Right atrium auricular region (tissue), 2 donors: ENCODE data around the gene PTGER1. TPM values are rescaled to one million over a fixed set of nuclear protein-coding genes. Genes with fewer than 3 reads are reported as not detected.

Source experiments
- DNase-seq: peaks from one replicate; pipeline ENCODE4 v3.0.0-alpha.2; 2019; ENCODE audit warnings: low spot score
- H3K27ac ChIP-seq, 2 donors: fragments of 200-600 bp; sonication (generic); 1 replicate in 1 of 2; 2 replicates in 1 of 2; pipeline ENCODE4 v1.5.1; 2016 to 2019
- H3K27me3 ChIP-seq, 2 donors: fragments of 200-600 bp; sonication (generic); one replicate each; pipeline versions ENCODE4 v1.5.1 to v1.6.0; 2017 to 2019
- H3K36me3 ChIP-seq: fragments of 200-600 bp; sonication (generic); one replicate; pipeline ENCODE4 v1.5.1; 2016
- H3K4me1 ChIP-seq, 2 donors: fragments of 200-600 bp; sonication (generic); one replicate each; pipeline versions ENCODE4 v1.5.1 to v1.6.0; 2017 to 2019
- H3K4me3 ChIP-seq, 2 donors: fragments of 200-600 bp; sonication (generic); 1 replicate in 1 of 2; 2 replicates in 1 of 2; pipeline ENCODE4 v1.5.1; 2017 to 2019; ENCODE audit warnings: mild to moderate bottlenecking in 1 of 2, moderate library complexity in 1 of 2
- H3K9me3 ChIP-seq, 2 donors: fragments of 200-600 bp; sonication (generic); one replicate each; pipeline ENCODE4 v1.5.1; 2019
- CTCF ChIP-seq, 2 donors: fragments of 200-600 bp; sonication (generic); IDR thresholded peaks; one replicate each; pipeline ENCODE4 v1.5.1; 2019; ENCODE audit warnings: antibody characterized with exemption in 2 of 2
- total RNA-seq, 2 donors: library from RNA; depleted of rRNA; stranded (reverse); fragments of >200 nt; gene quantifications; one replicate each; pipeline ENCODE4 v1.1.0, GENCODE V29; 2016

The PTGER1 gene
- total RNA-seq, 2 donors from 2014 or later, result not detected

DNA sequence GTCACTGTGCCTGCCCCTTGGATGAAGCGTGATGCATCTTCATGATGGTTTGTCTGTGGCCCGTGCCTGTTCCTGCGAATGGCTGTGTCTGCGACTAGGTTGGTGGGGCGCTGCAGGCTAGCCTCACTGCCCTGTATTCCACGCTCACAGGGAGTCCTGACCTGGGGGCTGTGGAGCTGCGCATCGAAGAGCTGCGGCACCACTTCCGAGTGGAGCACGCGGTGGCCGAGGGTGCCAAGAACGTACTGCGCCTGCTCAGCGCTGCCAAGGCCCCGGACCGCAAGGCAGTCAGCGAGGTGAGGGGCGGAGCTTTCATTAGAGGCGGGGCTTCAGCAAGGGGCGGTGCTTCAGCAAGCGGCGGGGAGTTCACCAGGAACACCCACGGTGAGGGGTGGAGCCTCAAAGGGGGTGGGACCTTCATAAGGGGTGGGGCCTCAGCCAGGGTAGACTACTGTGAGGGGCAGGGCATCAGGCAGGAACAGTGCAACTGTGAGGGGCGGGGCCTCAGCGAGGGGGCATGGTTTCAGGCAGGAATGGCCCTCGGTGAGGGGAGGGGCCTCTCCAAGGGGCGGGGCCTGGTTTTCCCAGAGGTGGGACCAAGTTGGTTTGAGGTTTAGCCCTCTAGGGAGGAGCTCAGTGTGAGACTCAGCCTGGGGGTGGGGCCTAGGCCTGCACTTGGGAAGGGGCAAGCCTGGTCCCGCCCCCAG is 24.8 kb downstream of the PTGER1 start:
- no peak for DNase-seq
- Histone ChIP-seq H3K27me3 (no peaks in the 10 kb centered on the region), H3K27ac (no peak overlapping the region), H3K9me3 (no peaks in the 10 kb centered on the region), H3K36me3 (peaks cover 89% of the 10 kb centered on the region), H3K4me1 (no peaks in the 10 kb centered on the region), H3K4me3 (no peak overlapping the region)
- no peak for TF ChIP-seq CTCF (IDR thresholded peaks at IDR 0.05)

- no peak for DNase-seq
- Histone ChIP-seq H3K4me3 (no peak overlapping the region), H3K9me3 (no peaks in the 10 kb centered on the region), H3K4me1 (no peaks in the 10 kb centered on the region), H3K36me3 (peaks cover 93% of the 10 kb centered on the region), H3K27ac (no peak overlapping the region), H3K27me3 (no peaks in the 10 kb centered on the region)
- no peak for TF ChIP-seq CTCF (IDR thresholded peaks at IDR 0.05)
These were observed 25.8 kb downstream of the PTGER1 start for GRCh38 chr19:14449321-14449720.

DNA sequence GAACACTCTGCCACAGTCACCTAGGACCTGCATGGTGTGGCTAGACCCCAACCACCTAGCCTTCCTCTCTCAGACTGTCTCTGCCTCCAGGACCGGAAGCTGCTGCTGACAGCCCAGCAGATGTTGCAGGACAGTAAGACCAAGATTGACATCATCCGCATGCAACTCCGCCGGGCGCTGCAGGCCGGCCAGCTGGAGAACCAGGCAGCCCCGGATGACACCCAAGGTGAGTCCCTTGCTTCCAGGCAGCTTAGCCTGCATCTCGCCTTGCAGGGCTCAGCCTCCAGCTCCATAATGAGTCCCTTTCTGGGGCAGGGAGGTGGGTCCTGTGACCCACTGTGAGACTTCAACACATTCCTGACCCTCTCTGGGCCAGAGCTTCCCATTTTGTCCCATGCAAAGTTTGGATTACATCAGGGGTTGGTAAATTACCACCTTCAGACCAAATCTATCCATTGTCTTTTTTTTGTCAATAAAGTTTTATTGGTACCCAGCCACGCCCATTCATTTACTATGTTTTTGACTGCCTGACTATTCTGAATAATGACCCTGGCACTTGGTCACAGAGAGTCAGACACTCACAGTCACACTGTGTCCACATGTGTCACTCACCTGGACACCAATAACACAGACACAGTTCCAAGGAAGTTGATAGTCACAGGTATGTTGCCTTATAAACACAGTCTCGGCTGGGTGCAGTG is 28.7 kb downstream of the PTGER1 start:
- no peaks in the 10 kb centered on the region for H3K27me3 ChIP-seq
- no peak for TF ChIP-seq CTCF (IDR thresholded peaks at IDR 0.05)
- no peak overlapping the region for H3K4me3 ChIP-seq
- no peak overlapping the region for H3K27ac ChIP-seq
- H3K9me3 ChIP-seq, result no peaks in the 10 kb centered on the region
- DNase-seq, result no peak
- H3K4me1 ChIP-seq, result peaks cover 0 to under 1% of the 10 kb centered on the region in 2 donors
- peaks cover 99% of the 10 kb centered on the region for H3K36me3 ChIP-seq

DNA sequence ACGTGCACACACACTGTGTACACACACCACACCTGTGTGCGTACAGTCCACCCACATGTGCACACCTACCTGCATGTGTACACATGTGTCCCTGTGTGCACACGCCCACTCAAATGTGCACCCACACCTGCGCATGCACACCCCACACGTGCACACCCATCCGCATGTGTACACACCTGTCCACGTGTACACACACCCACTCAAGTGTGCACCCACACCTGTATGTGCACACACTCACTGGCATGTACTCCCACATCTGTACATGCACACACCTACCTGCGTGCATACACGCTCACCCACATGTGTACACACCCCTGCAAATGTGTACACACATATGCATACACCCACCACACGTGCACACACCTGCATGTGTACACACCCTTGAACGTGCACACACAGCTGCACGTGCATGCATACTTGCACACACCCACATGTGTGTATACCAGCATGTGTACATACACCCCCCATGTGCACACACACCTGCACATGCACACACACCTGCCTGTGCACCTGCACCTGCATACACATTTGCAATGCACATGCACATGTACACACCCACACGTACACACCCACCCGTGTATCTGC is 31.4 kb downstream of the PTGER1 start:
- Histone ChIP-seq H3K36me3 (peaks cover 77% of the 10 kb centered on the region), H3K27me3 (no peaks in the 10 kb centered on the region), H3K27ac (no peak overlapping the region), H3K4me3 (no peak overlapping the region), H3K9me3 (no peaks in the 10 kb centered on the region), H3K4me1 (peaks cover 0 to 28% of the 10 kb centered on the region in 2 donors)
- no peak for TF ChIP-seq CTCF (IDR thresholded peaks at IDR 0.05)
- DNase-seq, result no peak

DNA sequence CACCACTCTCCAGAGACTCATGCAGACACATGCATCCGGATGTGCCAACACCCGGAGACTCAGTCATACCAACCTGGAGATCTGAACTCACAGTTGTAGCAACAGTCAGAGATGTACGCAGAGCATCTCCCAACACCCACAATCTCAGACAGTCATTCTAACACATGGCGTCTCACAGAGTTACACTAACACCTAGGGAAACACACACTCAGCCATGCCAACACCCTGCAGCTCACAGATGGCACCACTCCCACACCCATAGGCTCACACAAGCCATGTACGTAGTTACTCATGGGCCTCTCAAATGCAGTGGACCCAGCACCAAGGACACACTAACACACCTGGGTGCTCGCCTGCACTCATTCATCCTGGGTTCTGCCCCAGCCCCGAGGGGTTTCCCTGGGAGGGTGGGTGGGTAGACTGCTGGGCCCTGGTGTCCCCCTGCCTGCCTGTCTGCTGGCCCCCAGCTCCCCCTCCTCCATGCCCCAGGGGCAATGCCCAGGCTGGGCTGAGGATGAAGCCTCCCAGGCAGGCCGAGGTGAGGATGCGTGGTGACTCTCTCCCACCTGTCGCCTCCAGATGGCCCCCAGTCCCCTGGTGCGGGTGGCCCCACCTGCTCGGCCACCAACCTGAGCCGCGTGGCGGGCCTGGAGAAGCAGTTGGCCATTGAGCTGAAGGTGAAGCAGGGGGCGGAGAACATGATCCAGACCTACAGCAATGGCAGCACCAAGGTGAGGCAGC is 32.1 kb downstream of the PTGER1 start:
- Histone ChIP-seq H3K27ac (no peak overlapping the region), H3K36me3 (peaks cover 70% of the 10 kb centered on the region)

More for the DNA sequence above, 32.1 kb downstream of the PTGER1 start:
- no peaks in the 10 kb centered on the region for H3K27me3 ChIP-seq
- H3K9me3 ChIP-seq, result no peaks in the 10 kb centered on the region
- TF ChIP-seq CTCF (IDR thresholded peaks at IDR 0.05), result no peak
- DNase-seq, result no peak
- no peak overlapping the region for H3K4me3 ChIP-seq
- H3K4me1 ChIP-seq, result peaks cover 0 to 30% of the 10 kb centered on the region in 2 donors
